Hippocampal formation (tissue), 2 donors: ENCODE measurements around the gene SAMD7.
A peak's percentile ranks its signal among the peaks of the same experiment; 100 is the strongest.

Experiments used
- DNase-seq, 2 donors: peaks; one replicate each; lab custom pipeline; 2025; lab: John Stamatoyannopoulos, UW

The SAMD7 gene

GRCh38 chr3:169966428-169966950 lies 55.1 kb downstream of the SAMD7 start, which contains the start of gene SEC62:
SEC62 (plus strand) TSS chr3:169966807; CDS start chr3:169966823, 16 bp downstream.
- DNase-seq = peak; percentile 91

GRCh38 chr3:169966951-169967915 lies 55.9 kb downstream of the SAMD7 start:
- peak in 1 of 2 donors; percentile 67 for DNase-seq

GRCh38 chr3:169968224-169968885 lies 57.0 kb downstream of the SAMD7 start:
- DNase-seq = no peak

GRCh38 chr3:169969174-169970095 lies 58.1 kb downstream of the SAMD7 start:
- no peak for DNase-seq

- no peak for DNase-seq
Measured at GRCh38 chr3:169970847-169971246, 59.5 kb downstream of the SAMD7 start.

- DNase-seq = no peak
Measured at GRCh38 chr3:169971522-169971921, 60.1 kb downstream of the SAMD7 start.

GRCh38 chr3:169980055-169980454 lies 68.7 kb downstream of the SAMD7 start:
- no peak for DNase-seq

GRCh38 chr3:169984292-169984691 lies 72.9 kb downstream of the SAMD7 start:
- no peak for DNase-seq
